ENCODE data around the gene CPED1. TPM values are rescaled to one million over a fixed set of nuclear protein-coding genes. Genes with fewer than 3 reads are reported as not detected.
A peak's percentile ranks its signal among the peaks of the same experiment; 100 is the strongest.
"Not testable (repeated sequence)": the region's sequence is repeated elsewhere in the genome, so short reads cannot be mapped to it uniquely, and the experiment has no call there.

Gene CPED1
- polyA plus RNA-seq, 1 experiment: 52.0 TPM

DNA sequence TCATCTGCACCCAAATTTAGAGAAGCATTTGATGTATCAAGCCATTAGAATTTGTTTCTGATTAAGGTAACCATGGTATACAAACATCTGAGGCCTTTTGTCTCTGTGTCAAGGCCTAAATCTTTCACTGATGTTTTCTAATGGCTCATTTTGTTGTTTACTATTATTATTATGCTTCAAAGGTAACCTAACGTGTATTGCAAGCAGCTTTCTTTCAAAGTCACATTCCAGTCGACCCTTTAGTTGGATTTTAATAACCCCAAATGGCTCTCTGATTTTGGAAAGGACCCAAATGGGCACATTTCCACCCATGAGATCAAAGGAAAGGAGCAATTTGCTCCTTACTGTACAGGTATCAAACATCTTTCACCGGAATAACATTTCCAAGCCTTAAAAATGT is 293.6 kb downstream of the CPED1 start:
- ChIA-PET POLR2A (no interaction called here), CTCF (no interaction called here)
- no peak for TF ChIP-seq CTCF (IDR thresholded peaks at IDR 0.05; ENCODE audit: low read depth, low read length)
- Histone ChIP-seq H3K9me3 (ENCODE audit: control insufficient read depth, insufficient read depth, low read length) (peaks cover 13% of the 10 kb centered on the region), H3K4me3 (ENCODE audit: low read depth, low read length) (no peak overlapping the region), H3K27me3 (ENCODE audit: control insufficient read depth, insufficient read depth, low read length) (no peaks in the 10 kb centered on the region), H3K27ac (ENCODE audit: low read depth, low read length) (no peak overlapping the region)
- DNase-seq (ENCODE audit: low read depth, low spot score): no peak

DNA sequence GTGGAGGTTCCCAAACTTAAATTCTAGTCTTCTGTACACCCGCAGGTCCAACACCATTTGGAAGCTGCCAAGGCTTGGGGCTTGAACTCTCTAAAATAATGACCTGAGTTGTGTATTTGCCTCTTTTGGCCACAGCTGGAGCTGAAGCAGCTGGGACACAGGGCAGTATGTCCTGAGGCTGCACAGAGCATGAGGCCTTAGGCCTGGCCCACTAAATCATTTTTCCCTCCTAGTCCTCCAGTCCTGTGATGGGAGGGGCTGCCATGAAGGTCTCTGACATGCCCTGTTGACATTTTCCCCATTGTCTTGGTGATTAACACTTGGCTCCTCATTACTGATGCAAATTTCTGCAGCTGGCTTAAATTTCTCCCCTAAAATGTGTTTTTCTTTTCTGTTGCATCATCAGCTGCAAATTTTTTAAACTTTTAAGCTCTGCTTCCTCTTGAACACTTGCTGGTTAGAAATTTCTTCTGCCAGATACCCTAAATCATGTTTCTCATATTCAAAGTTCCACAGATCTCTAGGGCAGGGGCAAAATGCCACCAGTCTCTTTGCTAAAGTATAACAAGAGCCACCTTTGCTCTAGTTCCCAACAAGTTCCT is 296.7 kb downstream of the CPED1 start:
- Histone ChIP-seq H3K27me3 (ENCODE audit: control insufficient read depth, insufficient read depth, low read length) (no peaks in the 10 kb centered on the region), H3K9me3 (ENCODE audit: control insufficient read depth, insufficient read depth, low read length) (peaks cover 13% of the 10 kb centered on the region), H3K4me3 (ENCODE audit: low read depth, low read length) (no peak overlapping the region), H3K27ac (ENCODE audit: low read depth, low read length) (no peak overlapping the region)
- CTCF ChIA-PET: no interaction called here
- TF ChIP-seq CTCF (IDR thresholded peaks at IDR 0.05; ENCODE audit: low read depth, low read length): no peak
- POLR2A ChIA-PET: no interaction called here
- DNase-seq (ENCODE audit: low read depth, low spot score): no peak

DNA sequence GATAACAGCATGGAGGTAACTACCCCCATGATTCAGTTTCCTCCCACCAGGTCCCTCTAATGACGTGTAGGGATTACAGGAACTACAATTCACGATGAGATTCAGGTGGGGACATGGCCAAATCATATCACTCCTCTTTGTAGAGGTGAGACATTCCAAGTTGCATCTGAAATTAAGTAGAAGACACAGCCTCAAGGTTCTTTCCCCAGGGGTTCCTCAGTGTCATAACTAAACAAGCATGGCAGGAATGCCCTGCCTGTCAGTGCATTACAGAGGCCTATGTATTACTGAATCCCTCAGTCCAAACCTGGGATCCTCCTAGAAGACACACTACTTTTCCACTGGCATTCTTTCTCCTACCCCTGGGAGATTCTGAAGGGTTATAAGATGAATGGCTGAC is 297.7 kb downstream of the CPED1 start:
- H3K4me3 ChIP-seq (ENCODE audit: low read depth, low read length): no peak overlapping the region
- no peak for TF ChIP-seq CTCF (IDR thresholded peaks at IDR 0.05; ENCODE audit: low read depth, low read length)
- CTCF ChIA-PET: no interaction called here
- peaks cover 13% of the 10 kb centered on the region for H3K9me3 ChIP-seq (ENCODE audit: control insufficient read depth, insufficient read depth, low read length)
- no peak overlapping the region for H3K27ac ChIP-seq (ENCODE audit: low read depth, low read length)
- POLR2A ChIA-PET: no interaction called here
- H3K27me3 ChIP-seq (ENCODE audit: control insufficient read depth, insufficient read depth, low read length): no peaks in the 10 kb centered on the region
- DNase-seq (ENCODE audit: low read depth, low spot score): no peak

- H3K4me3 ChIP-seq (ENCODE audit: low read depth, low read length): no peak overlapping the region
- H3K9me3 ChIP-seq (ENCODE audit: control insufficient read depth, insufficient read depth, low read length): peaks cover 13% of the 10 kb centered on the region
- H3K27ac ChIP-seq (ENCODE audit: low read depth, low read length): no peak overlapping the region
- POLR2A ChIA-PET: no interaction called here
- H3K27me3 ChIP-seq (ENCODE audit: control insufficient read depth, insufficient read depth, low read length): no peaks in the 10 kb centered on the region
- CTCF ChIA-PET: no interaction called here
- TF ChIP-seq CTCF (IDR thresholded peaks at IDR 0.05; ENCODE audit: low read depth, low read length): no peak
- no peak for DNase-seq (ENCODE audit: low read depth, low spot score)
These were observed 298.5 kb downstream of the CPED1 start for GRCh38 chr7:121286742-121287734.

DNA sequence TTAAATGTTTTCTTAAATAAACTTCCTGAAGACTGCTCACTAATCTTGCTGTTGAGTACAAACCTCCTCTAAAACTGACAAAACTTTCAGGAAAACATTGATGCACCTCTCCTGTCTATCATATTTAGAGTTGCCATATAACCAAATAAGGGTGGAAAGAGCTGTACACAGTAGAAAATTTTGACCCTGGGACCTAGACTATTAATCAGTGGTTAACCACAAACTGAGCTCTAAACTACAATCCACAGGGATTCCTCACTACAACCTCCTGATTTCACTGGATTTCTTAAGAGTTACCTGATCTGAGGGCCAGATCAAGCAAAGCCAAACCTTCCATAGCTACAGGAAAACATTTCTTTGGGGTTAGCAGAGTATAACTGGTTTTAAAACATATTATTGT is 300.4 kb downstream of the CPED1 start:
- peak; percentile 58 for DNase-seq (ENCODE audit: low read depth, low spot score)

GRCh38 chr7:121289930-121290329 is 301.4 kb downstream of the CPED1 start:
- CTCF ChIA-PET; DNase-seq (ENCODE audit: low read depth, low spot score); H3K4me3 ChIP-seq (ENCODE audit: low read depth, low read length); H3K9me3 ChIP-seq (ENCODE audit: control insufficient read depth, insufficient read depth, low read length); H3K27me3 ChIP-seq (ENCODE audit: control insufficient read depth, insufficient read depth, low read length); POLR2A ChIA-PET; H3K27ac ChIP-seq (ENCODE audit: low read depth, low read length): not testable (repeated sequence)

More for the DNA sequence above, 300.4 kb downstream of the CPED1 start:
- H3K27me3 ChIP-seq (ENCODE audit: control insufficient read depth, insufficient read depth, low read length): no peaks in the 10 kb centered on the region
- H3K27ac ChIP-seq (ENCODE audit: low read depth, low read length): no peak overlapping the region
- ChIA-PET POLR2A (interaction anchor here (0.6 to 1.1 kb wide), 2 partner anchors 40 to 107 kb away, joined by 3 to 4 read pairs; partner anchors contain the start of genes FAM3C and WNT16), CTCF (no interaction called here)
- H3K4me3 ChIP-seq (ENCODE audit: low read depth, low read length): no peak overlapping the region
- peaks cover 10% of the 10 kb centered on the region for H3K9me3 ChIP-seq (ENCODE audit: control insufficient read depth, insufficient read depth, low read length)
- no peak for TF ChIP-seq CTCF (IDR thresholded peaks at IDR 0.05; ENCODE audit: low read depth, low read length)

Measured in AG04450 (cell line).